Measurements from ENCODE around the gene USE1.

DNA sequence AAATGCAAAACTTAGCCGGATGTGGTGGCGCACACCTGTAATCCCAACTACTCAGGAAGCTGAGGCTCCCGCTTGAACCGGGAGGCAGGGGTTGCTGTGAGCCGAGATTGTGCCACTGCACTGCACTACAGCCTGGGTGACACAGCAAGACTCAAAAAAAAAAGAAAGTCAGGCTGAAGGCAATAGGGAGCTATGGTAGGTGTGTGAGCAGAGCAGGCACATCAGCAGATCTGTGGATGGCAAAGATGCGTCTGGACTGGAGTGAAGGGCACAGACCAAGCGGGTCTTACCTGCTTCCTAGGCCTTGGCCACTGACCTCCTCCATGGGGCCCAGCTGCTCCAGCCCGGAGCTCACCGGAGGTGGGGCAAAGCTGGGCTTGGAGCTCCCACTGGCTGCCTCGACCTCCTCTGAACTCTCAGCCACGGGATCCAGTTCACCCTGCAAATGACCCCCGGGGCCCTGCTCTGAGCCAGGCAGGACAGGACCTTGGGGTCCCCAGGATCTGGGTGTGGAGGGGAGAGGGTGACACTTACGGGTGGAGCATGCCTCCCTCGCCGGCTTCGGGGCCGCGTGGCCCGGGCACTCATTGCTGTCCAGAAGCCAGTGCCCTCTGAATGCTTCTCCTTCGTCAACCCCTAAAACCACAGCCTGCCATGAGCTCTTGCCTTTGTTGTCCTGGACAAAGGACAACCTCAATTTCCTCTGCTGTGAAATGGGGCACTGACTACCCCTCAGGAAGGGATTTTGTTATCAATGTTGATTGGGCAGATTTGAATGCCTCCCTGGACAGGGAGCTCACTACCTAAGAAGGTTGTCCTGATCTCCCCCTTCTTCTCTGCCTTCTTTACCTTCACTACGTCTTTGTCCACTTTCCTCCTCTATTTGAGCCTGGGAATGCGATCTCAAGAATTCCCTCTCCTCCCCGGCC is 48.8 kb downstream of the USE1 start:
- TF ChIP-seq POLR2A (IDR thresholded peaks at IDR 0.05) (no peak), CTCF (IDR thresholded peaks at IDR 0.05) (no peak), EP300 (IDR thresholded peaks at IDR 0.05) (no peak)
